C4-2B (cell line): ENCODE results near the gene PAOX.

Experiments
- CTCF ChIP-seq: fragments of 450-650 bp; conservative IDR thresholded peaks from 2 replicates; pipeline ENCODE4 v1.5.1; 2017; ENCODE audit warnings: mild to moderate bottlenecking
- ZFX ChIP-seq: fragments of 450-650 bp; IDR thresholded peaks from 2 replicates; pipeline ENCODE4 v1.6.1; 2017

GRCh38 chr10:133344236-133344635, 34.8 kb upstream of the PAOX start:
- TF ChIP-seq CTCF (no peak), ZFX (no peak)
